Measurements from ENCODE around the gene ANKRD33B.
A peak's percentile ranks its signal among the peaks of the same experiment; 100 is the strongest.

ANKRD33B gene

GRCh38 chr5:10676946-10677345 is 113.1 kb downstream of the ANKRD33B start:
- no peak for DNase-seq (ENCODE audit: low read depth)

GRCh38 chr5:10677533-10677932 is 113.7 kb downstream of the ANKRD33B start:
- no peak for DNase-seq (ENCODE audit: low read depth)

- no peak for DNase-seq (ENCODE audit: low read depth)
These were observed 114.4 kb downstream of the ANKRD33B start for GRCh38 chr5:10678244-10678643.

- no peak for DNase-seq (ENCODE audit: low read depth)
These were observed 115.6 kb downstream of the ANKRD33B start for GRCh38 chr5:10679336-10679988.

GRCh38 chr5:10680876-10681481 is 117.1 kb downstream of the ANKRD33B start:
- DNase-seq (ENCODE audit: low read depth): no peak

GRCh38 chr5:10681731-10682679 is 118.1 kb downstream of the ANKRD33B start:
- no peak for DNase-seq (ENCODE audit: low read depth)

- no peak for DNase-seq (ENCODE audit: low read depth)
These were observed 119.1 kb downstream of the ANKRD33B start for GRCh38 chr5:10682801-10683525.

- no peak for DNase-seq (ENCODE audit: low read depth)
These were observed 120.6 kb downstream of the ANKRD33B start for GRCh38 chr5:10684303-10685086.

GRCh38 chr5:10685115-10685521 is 121.2 kb downstream of the ANKRD33B start:
- DNase-seq (ENCODE audit: low read depth): no peak

- DNase-seq (ENCODE audit: low read depth): no peak
These were observed 123.0 kb downstream of the ANKRD33B start for GRCh38 chr5:10686890-10687289.

GRCh38 chr5:10688651-10689171 is 124.8 kb downstream of the ANKRD33B start:
- DNase-seq (ENCODE audit: low read depth): no peak

- DNase-seq (ENCODE audit: low read depth): peak; percentile 78
These were observed 125.7 kb downstream of the ANKRD33B start for GRCh38 chr5:10689391-10690081.

GRCh38 chr5:10690460-10691440 is 126.9 kb downstream of the ANKRD33B start:
- peak; percentile 68 for DNase-seq (ENCODE audit: low read depth)

GRCh38 chr5:10691826-10692785 is 128.2 kb downstream of the ANKRD33B start:
- peak; percentile 77 for DNase-seq (ENCODE audit: low read depth)

- DNase-seq (ENCODE audit: low read depth): peak; percentile 72
These were observed 131.3 kb downstream of the ANKRD33B start for GRCh38 chr5:10695055-10695649.

GRCh38 chr5:10695759-10696543 is 132.1 kb downstream of the ANKRD33B start:
- peak; percentile 18 for DNase-seq (ENCODE audit: low read depth)
